Measurements from ENCODE around the gene CLCN4. TPM values are rescaled to one million over a fixed set of nuclear protein-coding genes. Genes with fewer than 3 reads are reported as not detected.

CLCN4 gene
- total and polyA plus RNA-seq, 2 of the 8 experiments (the other 6 are each of a cell fraction or from before 2014, with no cell fraction given): 3.3 to 11.2 TPM

GRCh38 chrX:10164879-10165278 is 8.1 kb downstream of the CLCN4 start (continued):
- TF ChIP-seq CHD7 (IDR thresholded peaks at IDR 0.05; ENCODE audit: insufficient replicate concordance, low read length) (no peak), GABPA (IDR thresholded peaks at IDR 0.05; ENCODE audit: borderline replicate concordance, insufficient read depth, low read length) (no peak), POLR2A (IDR thresholded peaks at IDR 0.05; ENCODE audit: control extremely low read depth in 1 of 2, low read depth in 2 of 2, low read length in 2 of 2) (no peak), EP300 (IDR thresholded peaks at IDR 0.05; ENCODE audit: borderline replicate concordance in 1 of 2, low read depth in 2 of 2, low read length in 2 of 2) (no peak), BACH1 (IDR thresholded peaks at IDR 0.05; ENCODE audit: low read length) (no peak), ZNF274 (IDR thresholded peaks at IDR 0.05; ENCODE audit: borderline replicate concordance, extremely low read depth, low read length) (no peak), FOSL1 (IDR thresholded peaks at IDR 0.05; ENCODE audit: insufficient read depth, low read depth, low read length) (no peak), SIN3A (conservative IDR thresholded peaks at IDR 0.05 in 1 of 2, IDR thresholded peaks at IDR 0.05 in 1 of 2; ENCODE audit: low read depth in 1 of 2, low read length in 2 of 2) (no peak), PHF8 (conservative IDR thresholded peaks at IDR 0.05; ENCODE audit: low read depth, low read length) (no peak), HDAC2 (IDR thresholded peaks at IDR 0.05; ENCODE audit: borderline replicate concordance in 1 of 2, low read depth in 2 of 2, low read length in 2 of 2) (no peak), CBX8 (IDR thresholded peaks at IDR 0.05; ENCODE audit: borderline replicate concordance, low read depth, low read length) (no peak), CREB1 (IDR thresholded peaks at IDR 0.05) (no peak)
